ENCODE results near the gene RASA3. TPM values are rescaled to one million over a fixed set of nuclear protein-coding genes. Genes with fewer than 3 reads are reported as not detected.

Gene RASA3
- total RNA-seq, 1 experiment from 2014 or later: 22.3 TPM

DNA sequence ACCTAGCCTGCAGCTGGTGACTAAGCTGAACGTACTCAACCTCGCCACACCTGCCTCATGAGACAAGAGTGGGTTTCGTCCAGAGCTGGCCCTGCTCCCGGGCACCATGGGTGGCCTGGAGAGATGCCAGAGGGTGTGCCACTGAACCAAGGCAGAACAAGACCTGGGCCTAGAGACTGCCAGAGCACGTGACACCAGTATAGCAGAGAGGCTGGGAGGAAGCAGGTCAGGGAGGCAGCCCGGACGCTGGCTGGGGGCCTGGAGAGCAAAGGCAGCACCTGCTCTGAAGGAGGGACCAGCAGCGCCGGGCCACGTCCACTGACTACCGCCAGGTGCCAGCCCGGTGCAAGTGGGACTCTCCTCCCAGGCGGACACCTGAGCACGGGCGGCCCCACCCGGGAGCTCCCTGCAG is 151.2 kb downstream of the RASA3 start (continued):
- TF ChIP-seq, protein P1, sequence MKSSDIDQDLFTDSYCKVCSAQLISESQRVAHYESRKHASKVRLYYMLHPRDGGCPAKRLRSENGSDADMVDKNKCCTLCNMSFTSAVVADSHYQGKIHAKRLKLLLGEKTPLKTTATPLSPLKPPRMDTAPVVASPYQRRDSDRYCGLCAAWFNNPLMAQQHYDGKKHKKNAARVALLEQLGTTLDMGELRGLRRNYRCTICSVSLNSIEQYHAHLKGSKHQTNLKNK (CRISPR knock-in tag; IDR thresholded peaks at IDR 0.05): no peak
- no peak for TF ChIP-seq PRDM15 (CRISPR knock-in tag; IDR thresholded peaks at IDR 0.05)
- TF ChIP-seq, protein P2, sequence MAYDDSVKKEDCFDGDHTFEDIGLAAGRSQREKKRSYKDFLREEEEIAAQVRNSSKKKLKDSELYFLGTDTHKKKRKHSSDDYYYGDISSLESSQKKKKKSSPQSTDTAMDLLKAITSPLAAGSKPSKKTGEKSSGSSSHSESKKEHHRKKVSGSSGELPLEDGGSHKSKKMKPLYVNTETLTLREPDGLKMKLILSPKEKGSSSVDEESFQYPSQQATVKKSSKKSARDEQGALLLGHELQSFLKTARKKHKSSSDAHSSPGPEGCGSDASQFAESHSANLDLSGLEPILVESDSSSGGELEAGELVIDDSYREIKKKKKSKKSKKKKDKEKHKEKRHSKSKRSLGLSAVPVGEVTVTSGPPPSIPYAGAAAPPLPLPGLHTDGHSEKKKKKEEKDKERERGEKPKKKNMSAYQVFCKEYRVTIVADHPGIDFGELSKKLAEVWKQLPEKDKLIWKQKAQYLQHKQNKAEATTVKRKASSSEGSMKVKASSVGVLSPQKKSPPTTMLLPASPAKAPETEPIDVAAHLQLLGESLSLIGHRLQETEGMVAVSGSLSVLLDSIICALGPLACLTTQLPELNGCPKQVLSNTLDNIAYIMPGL (CRISPR knock-in tag; IDR thresholded peaks at IDR 0.05): no peak

- Mint-ChIP-seq H3K4me1 (no peaks in the 10 kb centered on the region), H3K27me3 (ENCODE audit: low read depth) (no peaks in the 10 kb centered on the region), H3K9me3 (peaks cover 10% of the 10 kb centered on the region), H3K4me3 (no peak overlapping the region), H3K36me3 (peaks cover 22% of the 10 kb centered on the region), H3K27ac (peak overlapping the region; percentile 70)
- DNase-seq (ENCODE audit: low spot score): no peak
- ATAC-seq: no peak
- CTCF ChIA-PET: no interaction called here
- POLR2A ChIA-PET: no interaction called here
- TF ChIP-seq, protein P3, sequence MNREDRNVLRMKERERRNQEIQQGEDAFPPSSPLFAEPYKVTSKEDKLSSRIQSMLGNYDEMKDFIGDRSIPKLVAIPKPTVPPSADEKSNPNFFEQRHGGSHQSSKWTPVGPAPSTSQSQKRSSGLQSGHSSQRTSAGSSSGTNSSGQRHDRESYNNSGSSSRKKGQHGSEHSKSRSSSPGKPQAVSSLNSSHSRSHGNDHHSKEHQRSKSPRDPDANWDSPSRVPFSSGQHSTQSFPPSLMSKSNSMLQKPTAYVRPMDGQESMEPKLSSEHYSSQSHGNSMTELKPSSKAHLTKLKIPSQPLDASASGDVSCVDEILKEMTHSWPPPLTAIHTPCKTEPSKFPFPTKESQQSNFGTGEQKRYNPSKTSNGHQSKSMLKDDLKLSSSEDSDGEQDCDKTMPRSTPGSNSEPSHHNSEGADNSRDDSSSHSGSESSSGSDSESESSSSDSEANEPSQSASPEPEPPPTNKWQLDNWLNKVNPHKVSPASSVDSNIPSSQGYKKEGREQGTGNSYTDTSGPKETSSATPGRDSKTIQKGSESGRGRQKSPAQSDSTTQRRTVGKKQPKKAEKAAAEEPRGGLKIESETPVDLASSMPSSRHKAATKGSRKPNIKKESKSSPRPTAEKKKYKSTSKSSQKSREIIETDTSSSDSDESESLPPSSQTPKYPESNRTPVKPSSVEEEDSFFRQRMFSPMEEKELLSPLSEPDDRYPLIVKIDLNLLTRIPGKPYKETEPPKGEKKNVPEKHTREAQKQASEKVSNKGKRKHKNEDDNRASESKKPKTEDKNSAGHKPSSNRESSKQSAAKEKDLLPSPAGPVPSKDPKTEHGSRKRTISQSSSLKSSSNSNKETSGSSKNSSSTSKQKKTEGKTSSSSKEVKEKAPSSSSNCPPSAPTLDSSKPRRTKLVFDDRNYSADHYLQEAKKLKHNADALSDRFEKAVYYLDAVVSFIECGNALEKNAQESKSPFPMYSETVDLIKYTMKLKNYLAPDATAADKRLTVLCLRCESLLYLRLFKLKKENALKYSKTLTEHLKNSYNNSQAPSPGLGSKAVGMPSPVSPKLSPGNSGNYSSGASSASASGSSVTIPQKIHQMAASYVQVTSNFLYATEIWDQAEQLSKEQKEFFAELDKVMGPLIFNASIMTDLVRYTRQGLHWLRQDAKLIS (CRISPR knock-in tag; IDR thresholded peaks at IDR 0.05; ENCODE audit: borderline replicate concordance): no peak
- TF ChIP-seq ZNF532 (CRISPR knock-in tag; IDR thresholded peaks at IDR 0.05; ENCODE audit: borderline replicate concordance) (no peak), ZNF423 (CRISPR knock-in tag; IDR thresholded peaks at IDR 0.05) (no peak), AR (CRISPR knock-in tag; IDR thresholded peaks at IDR 0.05) (no peak), ERG (CRISPR knock-in tag; IDR thresholded peaks at IDR 0.05) (no peak), TEAD1 (CRISPR knock-in tag; IDR thresholded peaks at IDR 0.05) (no peak), JAZF1 (CRISPR knock-in tag; IDR thresholded peaks at IDR 0.05) (no peak), NFYB (CRISPR knock-in tag; conservative IDR thresholded peaks at IDR 0.05; ENCODE audit: low read depth) (no peak), KAT7 (CRISPR knock-in tag; IDR thresholded peaks at IDR 0.05; ENCODE audit: borderline replicate concordance) (no peak), MLX (CRISPR knock-in tag; IDR thresholded peaks at IDR 0.05) (no peak), SP1 (CRISPR knock-in tag; conservative IDR thresholded peaks at IDR 0.05) (no peak), ZNF396 (CRISPR knock-in tag; IDR thresholded peaks at IDR 0.05; ENCODE audit: borderline replicate concordance) (no peak)
Measured at GRCh38 chr13:113980489-113981064, 151.8 kb downstream of the RASA3 start.
